ENCODE measurements around the gene TARS1. TPM values are rescaled to one million over a fixed set of nuclear protein-coding genes. Genes with fewer than 3 reads are reported as not detected.

TARS1 gene
- total RNA-seq, 2 experiments from 2014 or later, result 31.3 to 32.0 TPM

DNA sequence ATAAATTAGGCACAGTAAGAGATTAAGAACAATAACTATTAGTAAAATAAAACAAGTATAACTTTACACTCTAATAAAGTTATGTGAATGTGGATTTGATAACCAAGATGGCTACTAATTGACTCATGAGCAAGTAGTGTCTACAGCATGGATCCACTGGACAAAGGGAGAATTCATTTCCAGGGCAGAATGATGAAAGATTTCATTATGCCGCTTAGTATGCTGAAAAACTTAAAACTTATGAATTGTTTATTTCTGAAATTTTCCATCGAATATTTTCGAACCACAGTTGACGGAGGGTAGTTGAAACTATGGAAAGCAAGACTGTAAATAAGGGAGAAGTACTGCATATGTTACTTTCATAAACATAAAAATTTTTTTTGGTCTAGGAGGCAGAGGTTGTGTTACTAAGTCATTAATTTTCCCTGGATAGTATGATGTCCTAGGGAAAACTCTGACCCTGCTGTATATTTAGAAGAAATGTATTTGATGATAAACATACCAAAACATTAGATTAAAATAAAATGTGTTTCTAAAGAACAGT is 24.9 kb upstream of the TARS1 start:
- Histone ChIP-seq H3K4me1 (ENCODE audit: insufficient read depth, low read length) (no peaks in the 10 kb centered on the region), H3K27ac (ENCODE audit: low read depth in 1 of 2, low read length in 2 of 2) (no peak overlapping the region), H3K27me3 (ENCODE audit: control insufficient read depth in 1 of 2, insufficient read depth in 2 of 2, low read length in 2 of 2) (no peaks in the 10 kb centered on the region), H3K36me3 (ENCODE audit: insufficient read depth, low read length) (no peaks in the 10 kb centered on the region), H3K9me3 (ENCODE audit: control insufficient read depth in 1 of 2, insufficient read depth in 1 of 2, low read length in 2 of 2) (no peaks in the 10 kb centered on the region), H3K4me3 (ENCODE audit: low read length) (no peak overlapping the region)
- POLR2A ChIA-PET, result no interaction called here
- Mint-ChIP-seq H3K27ac (no peak overlapping the region), H3K27me3 (peaks cover 16% of the 10 kb centered on the region), H3K4me3 (no peak overlapping the region), H3K4me1 (ENCODE audit: low read depth) (no peaks in the 10 kb centered on the region), H3K36me3 (ENCODE audit: low read depth) (no peaks in the 10 kb centered on the region), H3K9me3 (no peaks in the 10 kb centered on the region)
- CTCF ChIA-PET, result no interaction called here
- TF ChIP-seq, protein P1, sequence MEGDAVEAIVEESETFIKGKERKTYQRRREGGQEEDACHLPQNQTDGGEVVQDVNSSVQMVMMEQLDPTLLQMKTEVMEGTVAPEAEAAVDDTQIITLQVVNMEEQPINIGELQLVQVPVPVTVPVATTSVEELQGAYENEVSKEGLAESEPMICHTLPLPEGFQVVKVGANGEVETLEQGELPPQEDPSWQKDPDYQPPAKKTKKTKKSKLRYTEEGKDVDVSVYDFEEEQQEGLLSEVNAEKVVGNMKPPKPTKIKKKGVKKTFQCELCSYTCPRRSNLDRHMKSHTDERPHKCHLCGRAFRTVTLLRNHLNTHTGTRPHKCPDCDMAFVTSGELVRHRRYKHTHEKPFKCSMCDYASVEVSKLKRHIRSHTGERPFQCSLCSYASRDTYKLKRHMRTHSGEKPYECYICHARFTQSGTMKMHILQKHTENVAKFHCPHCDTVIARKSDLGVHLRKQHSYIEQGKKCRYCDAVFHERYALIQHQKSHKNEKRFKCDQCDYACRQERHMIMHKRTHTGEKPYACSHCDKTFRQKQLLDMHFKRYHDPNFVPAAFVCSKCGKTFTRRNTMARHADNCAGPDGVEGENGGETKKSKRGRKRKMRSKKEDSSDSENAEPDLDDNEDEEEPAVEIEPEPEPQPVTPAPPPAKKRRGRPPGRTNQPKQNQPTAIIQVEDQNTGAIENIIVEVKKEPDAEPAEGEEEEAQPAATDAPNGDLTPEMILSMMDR (IDR thresholded peaks at IDR 0.05), result no peak
- intact Hi-C loops (cut with DNase I, micrococcal nuclease), result no loop called here
- ATAC-seq (ENCODE audit: poor library complexity) (no peak), DNase-seq (no peak)

DNA sequence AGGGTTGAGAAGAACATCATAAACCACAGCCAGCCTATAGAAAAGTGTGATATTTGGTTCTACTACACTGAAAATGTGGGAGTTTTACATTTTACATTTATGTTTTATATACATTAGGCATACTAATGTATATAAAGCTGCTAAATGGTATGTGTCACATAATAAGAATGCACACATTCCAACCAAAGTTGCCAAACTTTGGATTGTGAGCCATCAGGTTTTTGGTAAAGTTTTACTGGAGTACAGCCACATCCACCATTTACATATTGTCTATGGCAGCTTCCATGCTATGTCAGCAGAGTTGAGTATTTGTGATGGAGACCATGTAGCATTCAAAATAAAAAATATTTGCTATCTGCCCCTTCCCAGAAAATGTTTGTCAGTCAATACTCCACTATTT is 23.1 kb upstream of the TARS1 start:
- CTCF ChIA-PET, result interaction anchor here (1.2 kb wide), 1 partner anchor 18 kb away, joined by 3 read pairs; no protein-coding TSS in a partner anchor
- Histone ChIP-seq H3K36me3 (ENCODE audit: insufficient read depth, low read length) (no peaks in the 10 kb centered on the region), H3K4me3 (ENCODE audit: low read length) (no peak overlapping the region), H3K27me3 (ENCODE audit: control insufficient read depth in 1 of 2, insufficient read depth in 2 of 2, low read length in 2 of 2) (no peaks in the 10 kb centered on the region), H3K9me3 (ENCODE audit: control insufficient read depth in 1 of 2, insufficient read depth in 1 of 2, low read length in 2 of 2) (no peaks in the 10 kb centered on the region), H3K4me1 (ENCODE audit: insufficient read depth, low read length) (no peaks in the 10 kb centered on the region), H3K27ac (ENCODE audit: low read depth in 1 of 2, low read length in 2 of 2) (no peak overlapping the region)
- Mint-ChIP-seq H3K36me3 (ENCODE audit: low read depth) (no peaks in the 10 kb centered on the region), H3K27me3 (peaks cover 12% of the 10 kb centered on the region), H3K4me1 (ENCODE audit: low read depth) (no peaks in the 10 kb centered on the region), H3K27ac (no peak overlapping the region), H3K4me3 (no peak overlapping the region), H3K9me3 (no peaks in the 10 kb centered on the region)
- DNase-seq, result no peak
- ATAC-seq (ENCODE audit: poor library complexity), result no peak
- POLR2A ChIA-PET, result no interaction called here
- TF ChIP-seq, protein P1 (IDR thresholded peaks at IDR 0.05), result no peak
- intact Hi-C loops (cut with DNase I, micrococcal nuclease), result no loop called here

DNA sequence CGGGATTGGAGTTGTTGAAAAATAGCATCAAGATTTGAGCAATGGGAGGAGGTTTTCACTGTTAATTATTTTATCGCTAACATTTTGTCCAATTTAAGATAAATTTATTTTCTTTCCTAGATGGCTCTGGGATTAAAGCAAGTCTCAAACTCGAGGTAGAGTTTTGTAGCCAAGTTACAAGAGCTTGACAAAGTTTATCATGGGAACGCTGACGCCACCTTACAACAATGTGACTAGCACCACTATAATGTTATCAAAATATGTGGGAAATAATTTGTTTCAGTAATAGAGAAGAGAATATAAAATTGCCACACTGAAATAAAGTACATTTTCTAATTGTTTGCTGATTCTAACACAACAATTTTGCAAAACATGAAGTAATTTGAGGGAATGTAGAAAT is 19.8 kb upstream of the TARS1 start:
- no peaks in the 10 kb centered on the region for H3K4me1 ChIP-seq (ENCODE audit: insufficient read depth, low read length)
- H3K9me3 ChIP-seq (ENCODE audit: control insufficient read depth in 1 of 2, insufficient read depth in 1 of 2, low read length in 2 of 2), result no peaks in the 10 kb centered on the region
- Mint-ChIP-seq H3K9me3 (no peaks in the 10 kb centered on the region), H3K4me1 (ENCODE audit: low read depth) (no peaks in the 10 kb centered on the region), H3K27me3 (no peaks in the 10 kb centered on the region), H3K36me3 (ENCODE audit: low read depth) (no peaks in the 10 kb centered on the region), H3K4me3 (no peak overlapping the region), H3K27ac (no peak overlapping the region)
- no peak overlapping the region for H3K4me3 ChIP-seq (ENCODE audit: low read length)
- ATAC-seq (ENCODE audit: poor library complexity) (no peak), DNase-seq (no peak)
- TF ChIP-seq, protein P1 (IDR thresholded peaks at IDR 0.05), result no peak
- ChIA-PET CTCF (no interaction called here), POLR2A (no interaction called here)
- H3K36me3 ChIP-seq (ENCODE audit: insufficient read depth, low read length), result no peaks in the 10 kb centered on the region
- H3K27ac ChIP-seq (ENCODE audit: low read depth in 1 of 2, low read length in 2 of 2), result no peak overlapping the region
- no peaks in the 10 kb centered on the region for H3K27me3 ChIP-seq (ENCODE audit: control insufficient read depth in 1 of 2, insufficient read depth in 2 of 2, low read length in 2 of 2)
- intact Hi-C loops (cut with DNase I, micrococcal nuclease), result no loop called here

Measured in CD4-positive, alpha-beta T cell (primary cell).